Measurements from ENCODE around the gene PLK2.

- TF ChIP-seq POLR2AphosphoS5 (IDR thresholded peaks at IDR 0.05; ENCODE audit: borderline replicate concordance, low read depth, low read length) (no peak), EZH2 (IDR thresholded peaks at IDR 0.05) (no peak), FOXP2 (optimal IDR thresholded peaks at IDR 0.05; ENCODE audit: control extremely low read depth, extremely low read length, insufficient read depth) (no peak)
These were observed 53.5 kb downstream of the PLK2 start for GRCh38 chr5:58406394-58406793.

Data from SK-N-MC (cell line).